Measurements from ENCODE around the gene PTRH1. TPM values are rescaled to one million over a fixed set of nuclear protein-coding genes. Genes with fewer than 3 reads are reported as not detected.

The PTRH1 gene
- total RNA-seq, 1 experiment from 2014 or later, result 8.7 TPM

GRCh38 chr9:127729522-127730256 lies 14.2 kb upstream of the PTRH1 start:
- Histone ChIP-seq H3K4me3 (ENCODE audit: low read depth, low read length) (no peak overlapping the region), H3K4me1 (no peaks in the 10 kb centered on the region), H3K36me3 (ENCODE audit: control insufficient read depth, insufficient read depth, low read length) (no peaks in the 10 kb centered on the region), H3K27me3 (replicated peaks; ENCODE audit: control insufficient read depth, insufficient read depth, low read length) (no peaks in the 10 kb centered on the region), H3K9me3 (no peaks in the 10 kb centered on the region)
- BruUV-seq (replicated peaks), result no TSS peak
- no peaks in the 10 kb centered on the region for H3K27me3 Mint-ChIP-seq (ENCODE audit: insufficient read depth, unreplicated experiment)
- no peak for TF ChIP-seq CTCF (IDR thresholded peaks at IDR 0.05; ENCODE audit: insufficient read depth in 1 of 2, low read depth in 1 of 2, low read length in 1 of 2, severe bottlenecking in 1 of 2, unreplicated experiment in 1 of 2)
- H3K4me1 Mint-ChIP-seq (ENCODE audit: low read depth, unreplicated experiment), result no peaks in the 10 kb centered on the region
- no peak overlapping the region for H3K27ac Mint-ChIP-seq (ENCODE audit: unreplicated experiment)
- ChIA-PET CTCF (no interaction called here), POLR2A (no interaction called here)
- intact Hi-C loops (cut with micrococcal nuclease; ENCODE audit: unreplicated experiment), result no loop called here
- no peaks in the 10 kb centered on the region for H3K36me3 Mint-ChIP-seq (ENCODE audit: insufficient read depth, unreplicated experiment)
- no peaks in the 10 kb centered on the region for H3K9me3 Mint-ChIP-seq (ENCODE audit: unreplicated experiment)
- H3K4me3 Mint-ChIP-seq (ENCODE audit: unreplicated experiment), result no peak overlapping the region
- no peak for DNase-seq

GRCh38 chr9:127728808-127729207 lies 13.3 kb upstream of the PTRH1 start:
- intact Hi-C loops (cut with micrococcal nuclease; ENCODE audit: unreplicated experiment), result no loop called here
- no TSS peak for BruUV-seq (replicated peaks)
- Histone ChIP-seq H3K4me1 (no peaks in the 10 kb centered on the region), H3K36me3 (ENCODE audit: control insufficient read depth, insufficient read depth, low read length) (no peaks in the 10 kb centered on the region), H3K4me3 (ENCODE audit: low read depth, low read length) (no peak overlapping the region), H3K27me3 (replicated peaks; ENCODE audit: control insufficient read depth, insufficient read depth, low read length) (no peaks in the 10 kb centered on the region), H3K9me3 (no peaks in the 10 kb centered on the region)
- no peak overlapping the region for H3K27ac Mint-ChIP-seq (ENCODE audit: unreplicated experiment)
- no peaks in the 10 kb centered on the region for H3K27me3 Mint-ChIP-seq (ENCODE audit: insufficient read depth, unreplicated experiment)
- POLR2A ChIA-PET, result no interaction called here
- H3K4me1 Mint-ChIP-seq (ENCODE audit: low read depth, unreplicated experiment), result no peaks in the 10 kb centered on the region
- no peak for DNase-seq
- CTCF ChIA-PET, result interaction anchor here (0.6 kb wide), 1 partner anchor 1196 kb away, joined by 3 read pairs; no protein-coding TSS in a partner anchor
- no peaks in the 10 kb centered on the region for H3K36me3 Mint-ChIP-seq (ENCODE audit: insufficient read depth, unreplicated experiment)
- no peaks in the 10 kb centered on the region for H3K9me3 Mint-ChIP-seq (ENCODE audit: unreplicated experiment)
- no peak overlapping the region for H3K4me3 Mint-ChIP-seq (ENCODE audit: unreplicated experiment)
- TF ChIP-seq CTCF (IDR thresholded peaks at IDR 0.05; ENCODE audit: insufficient read depth in 1 of 2, low read depth in 1 of 2, low read length in 1 of 2, severe bottlenecking in 1 of 2, unreplicated experiment in 1 of 2), result no peak

GRCh38 chr9:127726871-127727270 lies 11.4 kb upstream of the PTRH1 start:
- no peak for TF ChIP-seq CTCF (IDR thresholded peaks at IDR 0.05; ENCODE audit: insufficient read depth in 1 of 2, low read depth in 1 of 2, low read length in 1 of 2, severe bottlenecking in 1 of 2, unreplicated experiment in 1 of 2)
- Histone ChIP-seq H3K4me3 (ENCODE audit: low read depth, low read length) (no peak overlapping the region), H3K27me3 (replicated peaks; ENCODE audit: control insufficient read depth, insufficient read depth, low read length) (no peaks in the 10 kb centered on the region), H3K36me3 (ENCODE audit: control insufficient read depth, insufficient read depth, low read length) (no peaks in the 10 kb centered on the region), H3K9me3 (no peaks in the 10 kb centered on the region), H3K4me1 (no peaks in the 10 kb centered on the region)
- no peaks in the 10 kb centered on the region for H3K36me3 Mint-ChIP-seq (ENCODE audit: insufficient read depth, unreplicated experiment)
- intact Hi-C loops (cut with micrococcal nuclease; ENCODE audit: unreplicated experiment), result no loop called here
- H3K9me3 Mint-ChIP-seq (ENCODE audit: unreplicated experiment), result no peaks in the 10 kb centered on the region
- BruUV-seq (replicated peaks), result no TSS peak
- no peak overlapping the region for H3K27ac Mint-ChIP-seq (ENCODE audit: unreplicated experiment)
- POLR2A ChIA-PET, result interaction anchor here (0.7 kb wide), 1 partner anchor 138 kb away, joined by 4 read pairs; no protein-coding TSS in a partner anchor
- H3K4me3 Mint-ChIP-seq (ENCODE audit: unreplicated experiment), result no peak overlapping the region
- no peaks in the 10 kb centered on the region for H3K4me1 Mint-ChIP-seq (ENCODE audit: low read depth, unreplicated experiment)
- no peaks in the 10 kb centered on the region for H3K27me3 Mint-ChIP-seq (ENCODE audit: insufficient read depth, unreplicated experiment)
- CTCF ChIA-PET, result no interaction called here
- no peak for DNase-seq

All from Caco-2 (cell line).